Measurements from ENCODE around the gene DSTYK. TPM values are rescaled to one million over a fixed set of nuclear protein-coding genes. Genes with fewer than 3 reads are reported as not detected.

DSTYK gene
- total and polyA plus RNA-seq, 7 donors = 1.6 to 13.3 (median 9.1) TPM

DNA sequence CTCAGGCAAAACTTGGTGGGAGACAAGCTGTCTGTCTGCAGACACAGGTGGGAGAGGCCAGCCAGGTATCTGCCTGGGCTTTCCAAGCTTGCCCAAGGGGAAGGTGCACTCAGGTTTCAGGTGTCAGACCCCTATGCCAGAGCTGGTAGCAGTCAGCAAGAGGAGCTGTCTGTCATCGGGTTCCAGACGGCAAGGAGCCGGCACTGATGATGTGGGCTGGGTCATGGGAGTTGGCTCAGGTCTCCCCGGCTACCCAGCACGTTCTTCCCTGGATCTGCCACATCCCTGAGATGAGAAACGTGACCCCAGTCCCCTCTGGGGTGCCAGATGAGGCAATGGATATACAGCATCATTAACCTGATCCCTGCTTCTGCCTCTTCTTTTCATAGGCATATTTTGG lies 39.2 kb upstream of the DSTYK start:
- H3K4me1 ChIP-seq = peaks cover 0 to 68% (median 53%) of the 10 kb centered on the region in 4 donors
- no peak for TF ChIP-seq POLR2AphosphoS5 (IDR thresholded peaks at IDR 0.05)
- no peak for TF ChIP-seq POLR2A (IDR thresholded peaks at IDR 0.05)
- TF ChIP-seq, protein P1, sequence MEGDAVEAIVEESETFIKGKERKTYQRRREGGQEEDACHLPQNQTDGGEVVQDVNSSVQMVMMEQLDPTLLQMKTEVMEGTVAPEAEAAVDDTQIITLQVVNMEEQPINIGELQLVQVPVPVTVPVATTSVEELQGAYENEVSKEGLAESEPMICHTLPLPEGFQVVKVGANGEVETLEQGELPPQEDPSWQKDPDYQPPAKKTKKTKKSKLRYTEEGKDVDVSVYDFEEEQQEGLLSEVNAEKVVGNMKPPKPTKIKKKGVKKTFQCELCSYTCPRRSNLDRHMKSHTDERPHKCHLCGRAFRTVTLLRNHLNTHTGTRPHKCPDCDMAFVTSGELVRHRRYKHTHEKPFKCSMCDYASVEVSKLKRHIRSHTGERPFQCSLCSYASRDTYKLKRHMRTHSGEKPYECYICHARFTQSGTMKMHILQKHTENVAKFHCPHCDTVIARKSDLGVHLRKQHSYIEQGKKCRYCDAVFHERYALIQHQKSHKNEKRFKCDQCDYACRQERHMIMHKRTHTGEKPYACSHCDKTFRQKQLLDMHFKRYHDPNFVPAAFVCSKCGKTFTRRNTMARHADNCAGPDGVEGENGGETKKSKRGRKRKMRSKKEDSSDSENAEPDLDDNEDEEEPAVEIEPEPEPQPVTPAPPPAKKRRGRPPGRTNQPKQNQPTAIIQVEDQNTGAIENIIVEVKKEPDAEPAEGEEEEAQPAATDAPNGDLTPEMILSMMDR (IDR thresholded peaks at IDR 0.05) = no peak
- no peak for TF ChIP-seq EP300 (IDR thresholded peaks at IDR 0.05)
- peak overlapping the region in 2 of 4 donors; percentile 33 to 75 for H3K27ac ChIP-seq
- H3K27me3 ChIP-seq = no peaks in the 10 kb centered on the region
- H3K4me3 ChIP-seq = no peak overlapping the region
- no peaks in the 10 kb centered on the region for H3K9me3 ChIP-seq
- intact Hi-C loops (cut with DNase I) = no loop called here
- no peaks in the 10 kb centered on the region for H3K36me3 ChIP-seq
- 61 to 72% methylated on average over 6 of the region's 6 CpGs for WGBS, 2 donors
- no peak for DNase-seq

DNA sequence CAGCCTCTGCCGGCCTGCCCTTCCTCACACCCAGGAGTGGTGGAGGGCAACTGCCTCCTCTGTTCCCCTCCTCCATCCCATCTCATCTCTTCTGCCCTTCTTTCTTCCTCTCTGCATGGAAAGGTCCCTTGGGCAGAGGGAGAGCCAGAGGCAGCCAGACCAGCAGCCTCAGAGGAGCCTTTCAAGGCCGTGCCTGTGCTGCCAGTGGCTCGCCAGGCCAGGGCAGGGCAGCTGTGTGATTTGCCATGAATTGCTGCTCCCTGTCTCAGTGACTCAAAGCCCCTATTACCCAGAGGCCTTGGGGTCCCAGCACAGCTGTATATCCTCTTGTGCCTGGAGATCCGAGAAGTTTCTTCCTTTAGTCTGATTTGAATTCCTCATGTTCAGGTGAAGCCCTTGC lies 38.1 kb upstream of the DSTYK start:
- peak overlapping the region; percentile 50 to 75 (median 61) for H3K27ac ChIP-seq
- DNase-seq = no peak
- H3K9me3 ChIP-seq = no peaks in the 10 kb centered on the region
- WGBS, 2 donors = 39 to 69% methylated on average over 4 of the region's 4 CpGs
- H3K4me1 ChIP-seq = peaks cover 0 to 66% (median 51%) of the 10 kb centered on the region in 4 donors
- TF ChIP-seq, protein P1 (IDR thresholded peaks at IDR 0.05) = no peak
- TF ChIP-seq POLR2A (IDR thresholded peaks at IDR 0.05) (no peak), EP300 (IDR thresholded peaks at IDR 0.05) (no peak), POLR2AphosphoS5 (IDR thresholded peaks at IDR 0.05) (no peak)
- H3K4me3 ChIP-seq = no peak overlapping the region
- no peaks in the 10 kb centered on the region for H3K36me3 ChIP-seq
- intact Hi-C loops (cut with DNase I) = loop anchor here (5.0 kb wide), 1 partner anchor 37 kb away; the partner anchor contains the start of gene DSTYK
- H3K27me3 ChIP-seq = no peaks in the 10 kb centered on the region

DNA sequence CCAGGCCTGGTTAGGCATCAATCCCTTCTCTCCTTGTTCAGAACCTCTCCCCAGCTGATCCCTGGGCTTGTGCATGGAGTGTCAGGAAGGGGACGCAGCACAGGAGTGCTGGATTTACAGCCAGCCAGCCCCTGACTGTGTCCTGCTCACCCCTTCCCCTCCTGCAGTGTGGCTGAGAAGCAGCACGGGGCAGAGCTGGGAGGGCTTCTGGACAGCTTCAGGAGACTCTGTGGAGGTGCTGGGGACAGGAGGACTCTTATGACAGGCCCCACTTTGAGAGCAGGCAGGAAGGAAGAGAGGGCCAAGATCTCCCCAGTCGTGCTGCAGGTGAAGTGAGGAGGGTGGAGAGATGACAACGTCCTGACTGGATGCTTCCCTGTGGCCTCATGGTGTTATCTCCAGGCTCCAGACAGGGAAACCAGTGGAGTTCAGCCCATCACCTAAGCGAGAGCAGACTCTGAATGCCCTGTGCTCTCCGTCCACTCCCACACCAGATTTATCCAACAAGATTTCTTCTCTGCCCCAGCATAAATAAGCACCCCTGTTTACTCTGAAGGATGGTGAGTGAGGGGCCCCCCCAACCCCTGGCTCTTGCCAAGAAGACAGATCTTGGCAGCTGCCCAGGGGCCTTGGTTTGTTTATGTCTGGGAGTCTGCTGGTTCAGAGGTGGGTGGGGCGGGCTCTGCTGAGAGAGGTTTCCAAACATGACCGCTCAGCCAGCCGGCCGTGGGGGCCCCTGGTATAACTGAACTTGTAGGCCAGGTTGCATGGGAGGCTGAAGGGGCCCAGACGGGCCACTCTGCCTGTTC lies 37.5 kb upstream of the DSTYK start:
- TF ChIP-seq EP300 (IDR thresholded peaks at IDR 0.05) = no peak
- peaks cover 0 to 66% (median 51%) of the 10 kb centered on the region in 4 donors for H3K4me1 ChIP-seq
- 19 to 44% methylated on average over 11 of the region's 11 CpGs for WGBS, 2 donors
- no peak overlapping the region for H3K4me3 ChIP-seq
- no peaks in the 10 kb centered on the region for H3K36me3 ChIP-seq
- intact Hi-C loops (cut with DNase I) = loop anchor here (5.0 kb wide), 1 partner anchor 37 kb away; the partner anchor contains the start of gene DSTYK
- no peaks in the 10 kb centered on the region for H3K27me3 ChIP-seq
- peak; percentile 92 for DNase-seq
- no peaks in the 10 kb centered on the region for H3K9me3 ChIP-seq
- peak overlapping the region; percentile 50 to 75 (median 61) for H3K27ac ChIP-seq

DNA sequence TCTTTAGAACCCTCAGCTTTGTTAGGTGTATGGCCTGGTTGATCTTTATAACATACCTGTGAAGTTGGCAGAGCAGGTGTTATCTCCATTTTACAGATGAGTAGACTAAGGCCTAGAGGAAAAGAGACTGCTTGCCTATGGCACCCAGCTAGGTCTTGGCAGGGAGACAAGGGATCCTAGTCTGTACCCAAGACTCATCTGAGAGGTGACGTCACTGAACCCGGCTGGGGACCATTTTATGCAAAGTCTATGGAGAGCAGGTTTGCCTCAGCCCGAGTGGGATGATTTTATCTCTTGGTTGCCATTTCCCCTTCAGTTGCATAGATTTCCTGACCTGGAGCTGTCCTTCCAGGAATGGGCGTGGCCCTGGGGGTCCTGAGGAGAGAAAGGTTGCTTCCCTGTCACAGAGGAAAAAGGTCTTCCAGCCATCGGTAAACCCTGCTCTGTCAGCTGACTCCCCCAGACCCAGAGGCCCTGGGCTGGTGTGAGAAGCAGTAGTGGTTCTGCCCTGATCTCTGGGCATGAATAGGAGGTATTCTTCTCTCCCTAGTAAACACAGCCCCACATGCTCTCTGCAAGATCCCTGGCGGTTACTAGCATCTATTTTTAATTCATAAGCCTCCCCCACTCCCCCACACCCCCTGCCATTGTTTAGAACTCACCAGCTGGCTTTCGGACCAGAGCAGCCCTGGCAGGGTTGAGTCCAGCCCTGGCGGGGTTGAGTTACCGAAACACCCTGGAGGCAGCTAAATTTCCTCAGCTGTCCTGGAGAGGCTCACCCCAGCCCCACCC lies 35.8 kb upstream of the DSTYK start:
- H3K27me3 ChIP-seq = no peaks in the 10 kb centered on the region
- no peak overlapping the region for H3K4me3 ChIP-seq
- TF ChIP-seq POLR2A (IDR thresholded peaks at IDR 0.05) (no peak), EP300 (IDR thresholded peaks at IDR 0.05) (no peak), POLR2AphosphoS5 (IDR thresholded peaks at IDR 0.05) (no peak)
- TF ChIP-seq, protein P1 (IDR thresholded peaks at IDR 0.05) = no peak
- intact Hi-C loops (cut with DNase I) = loop anchor here (5.0 kb wide), 1 partner anchor 35 kb away; the partner anchor contains the start of gene DSTYK
- H3K36me3 ChIP-seq = no peaks in the 10 kb centered on the region
- H3K4me1 ChIP-seq = peaks cover 0 to 65% (median 51%) of the 10 kb centered on the region in 4 donors
- no peak for DNase-seq
- H3K9me3 ChIP-seq = no peaks in the 10 kb centered on the region
- peak overlapping the region; percentile 5 to 75 (median 56) for H3K27ac ChIP-seq
- WGBS, 2 donors = 58 to 77% methylated on average over 9 of the region's 9 CpGs
